Stimulated activated CD8-positive, alpha-beta memory T cell treated with anti-CD3 and anti-CD28 coated beads, Interleukin-7, amount 100 ng/mL, for 4 hours (primary cell): ENCODE measurements around the gene DISC1.
"Not testable (repeated sequence)": the region's sequence is repeated elsewhere in the genome, so short reads cannot be mapped to it uniquely, and the experiment has no call there.

Experiments used
- DNase-seq, 2 donors: peaks; one replicate each; pipeline ENCODE4 v3.0.0-alpha.2; 2020; ENCODE audit warnings: low read depth in 2 of 2

The DISC1 gene

GRCh38 chr1:231605149-231606100 lies 21.2 kb upstream of the DISC1 start:
- no peak for DNase-seq

- DNase-seq = no peak
Measured at GRCh38 chr1:231606712-231607111, 19.9 kb upstream of the DISC1 start.

- DNase-seq = no peak
Measured at GRCh38 chr1:231610388-231610787, 16.2 kb upstream of the DISC1 start.

GRCh38 chr1:231611111-231611510 lies 15.5 kb upstream of the DISC1 start:
- no peak for DNase-seq

- DNase-seq = no peak
Measured at GRCh38 chr1:231611851-231612250, 14.7 kb upstream of the DISC1 start.

- DNase-seq = peak; percentile 31 to 33
Measured at GRCh38 chr1:231612393-231613089, 14.0 kb upstream of the DISC1 start.

GRCh38 chr1:231613419-231614349 lies 12.9 kb upstream of the DISC1 start:
- DNase-seq = no peak

- no peak for DNase-seq
Measured at GRCh38 chr1:231616667-231617066, 9.9 kb upstream of the DISC1 start.

GRCh38 chr1:231618609-231619256 lies 7.9 kb upstream of the DISC1 start:
- no peak for DNase-seq

- no peak for DNase-seq
Measured at GRCh38 chr1:231619257-231619634, 7.3 kb upstream of the DISC1 start.

GRCh38 chr1:231625042-231625441 lies 1.5 kb upstream of the DISC1 start:
- DNase-seq = not testable (repeated sequence)

- DNase-seq = no peak
Measured at GRCh38 chr1:231625975-231626534, 535 bp upstream of the DISC1 start.

- DNase-seq = no peak
Measured at GRCh38 chr1:231626951-231627614, 493 bp downstream of the DISC1 start.

GRCh38 chr1:231628207-231628876 lies 1.8 kb downstream of the DISC1 start:
- DNase-seq = no peak

GRCh38 chr1:231629132-231629531 lies 2.5 kb downstream of the DISC1 start:
- DNase-seq = no peak

GRCh38 chr1:231630558-231631205 lies 4.1 kb downstream of the DISC1 start:
- no peak for DNase-seq

- DNase-seq = no peak
Measured at GRCh38 chr1:231631717-231632116, 5.1 kb downstream of the DISC1 start.

GRCh38 chr1:231632119-231632518 lies 5.5 kb downstream of the DISC1 start:
- DNase-seq = no peak

- DNase-seq = no peak
Measured at GRCh38 chr1:231634323-231635013, 7.9 kb downstream of the DISC1 start.
